ENCODE data around the gene ART3.
A peak's percentile ranks its signal among the peaks of the same experiment; 100 is the strongest.

ART3 gene

DNA sequence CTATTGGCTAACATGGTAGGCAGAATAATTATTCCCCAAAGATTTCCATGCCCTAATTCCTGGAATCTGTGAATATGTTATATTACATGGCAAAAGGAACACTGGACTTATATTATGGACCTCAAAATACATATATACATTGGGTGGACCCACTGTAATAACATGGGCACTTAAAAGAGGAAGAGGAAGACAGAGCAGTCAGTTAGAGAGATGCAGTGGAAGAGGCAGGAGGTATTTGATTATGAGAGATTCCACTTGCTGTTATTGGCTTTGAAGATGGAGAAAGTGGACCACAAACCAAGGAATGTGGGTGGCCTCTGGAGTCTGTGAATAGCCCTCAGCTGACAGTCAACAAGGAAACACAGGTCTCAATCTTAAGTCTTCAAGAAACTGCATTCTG is 14.0 kb upstream of the ART3 start:
- Histone ChIP-seq H3K27me3 (ENCODE audit: insufficient read depth, poor library complexity, severe bottlenecking) (no peaks in the 10 kb centered on the region), H3K36me3 (ENCODE audit: low read depth) (no peaks in the 10 kb centered on the region), H3K9me3 (ENCODE audit: severe bottlenecking) (no peaks in the 10 kb centered on the region), H3K4me3 (ENCODE audit: severe bottlenecking) (no peak overlapping the region), H3K4me1 (ENCODE audit: insufficient read depth, poor library complexity, severe bottlenecking) (peaks cover 26% of the 10 kb centered on the region), H3K27ac (ENCODE audit: poor library complexity, severe bottlenecking) (peak overlapping the region; percentile 67)
- DNase-seq (ENCODE audit: low spot score) (no peak), ATAC-seq (ENCODE audit: low read depth) (no peak)
- TF ChIP-seq, protein P1, sequence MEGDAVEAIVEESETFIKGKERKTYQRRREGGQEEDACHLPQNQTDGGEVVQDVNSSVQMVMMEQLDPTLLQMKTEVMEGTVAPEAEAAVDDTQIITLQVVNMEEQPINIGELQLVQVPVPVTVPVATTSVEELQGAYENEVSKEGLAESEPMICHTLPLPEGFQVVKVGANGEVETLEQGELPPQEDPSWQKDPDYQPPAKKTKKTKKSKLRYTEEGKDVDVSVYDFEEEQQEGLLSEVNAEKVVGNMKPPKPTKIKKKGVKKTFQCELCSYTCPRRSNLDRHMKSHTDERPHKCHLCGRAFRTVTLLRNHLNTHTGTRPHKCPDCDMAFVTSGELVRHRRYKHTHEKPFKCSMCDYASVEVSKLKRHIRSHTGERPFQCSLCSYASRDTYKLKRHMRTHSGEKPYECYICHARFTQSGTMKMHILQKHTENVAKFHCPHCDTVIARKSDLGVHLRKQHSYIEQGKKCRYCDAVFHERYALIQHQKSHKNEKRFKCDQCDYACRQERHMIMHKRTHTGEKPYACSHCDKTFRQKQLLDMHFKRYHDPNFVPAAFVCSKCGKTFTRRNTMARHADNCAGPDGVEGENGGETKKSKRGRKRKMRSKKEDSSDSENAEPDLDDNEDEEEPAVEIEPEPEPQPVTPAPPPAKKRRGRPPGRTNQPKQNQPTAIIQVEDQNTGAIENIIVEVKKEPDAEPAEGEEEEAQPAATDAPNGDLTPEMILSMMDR (IDR thresholded peaks at IDR 0.05; ENCODE audit: poor library complexity, severe bottlenecking) = no peak

DNA sequence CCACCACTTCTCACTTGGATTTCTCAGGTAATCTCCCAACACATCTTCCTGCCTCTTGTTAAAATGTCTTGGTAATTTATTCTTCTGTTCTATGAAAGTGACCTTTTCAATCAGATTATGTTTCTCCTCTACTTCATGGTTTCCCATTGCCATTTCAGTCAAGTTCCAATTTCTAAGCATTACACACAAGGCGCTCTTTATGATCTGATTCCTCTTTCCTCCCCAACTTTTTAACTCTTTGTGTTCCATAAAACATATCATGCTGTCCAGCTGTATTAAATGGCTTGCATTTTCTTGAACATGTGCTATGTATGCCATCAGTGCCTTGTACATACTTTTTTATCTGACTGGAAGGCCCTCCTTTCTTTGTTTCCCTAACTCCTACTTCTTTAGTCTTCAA is 13.1 kb upstream of the ART3 start:
- no peak overlapping the region for H3K27ac ChIP-seq (ENCODE audit: poor library complexity, severe bottlenecking)
- peaks cover 26% of the 10 kb centered on the region for H3K4me1 ChIP-seq (ENCODE audit: insufficient read depth, poor library complexity, severe bottlenecking)
- TF ChIP-seq, protein P1 (IDR thresholded peaks at IDR 0.05; ENCODE audit: poor library complexity, severe bottlenecking) = no peak
- no peak overlapping the region for H3K4me3 ChIP-seq (ENCODE audit: severe bottlenecking)
- H3K9me3 ChIP-seq (ENCODE audit: severe bottlenecking) = no peaks in the 10 kb centered on the region
- DNase-seq (ENCODE audit: low spot score) = no peak
- no peaks in the 10 kb centered on the region for H3K36me3 ChIP-seq (ENCODE audit: low read depth)
- ATAC-seq (ENCODE audit: low read depth) = no peak
- no peaks in the 10 kb centered on the region for H3K27me3 ChIP-seq (ENCODE audit: insufficient read depth, poor library complexity, severe bottlenecking)

DNA sequence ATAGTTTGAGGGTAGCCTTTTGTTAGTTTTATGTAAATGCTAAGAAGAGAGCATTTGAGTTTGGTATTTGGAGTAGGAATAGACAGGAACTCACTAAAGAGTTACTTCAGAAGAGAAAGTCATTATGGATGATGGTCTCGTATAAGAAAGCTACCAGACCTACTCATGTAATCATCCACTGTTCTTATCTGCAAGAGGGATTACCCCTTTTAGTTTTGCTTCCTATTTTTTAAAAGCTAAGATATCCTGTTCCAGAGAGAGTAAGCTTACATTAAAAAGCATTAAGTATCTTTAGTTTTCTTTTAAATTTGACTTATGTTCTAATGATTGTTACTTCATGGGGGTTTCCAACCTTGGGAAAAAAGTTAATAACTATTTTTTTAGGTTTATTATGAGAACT is 12.5 kb upstream of the ART3 start:
- DNase-seq (ENCODE audit: low spot score) (no peak), ATAC-seq (ENCODE audit: low read depth) (no peak)
- no peaks in the 10 kb centered on the region for H3K27me3 ChIP-seq (ENCODE audit: insufficient read depth, poor library complexity, severe bottlenecking)
- TF ChIP-seq, protein P1 (IDR thresholded peaks at IDR 0.05; ENCODE audit: poor library complexity, severe bottlenecking) = no peak
- peaks cover 26% of the 10 kb centered on the region for H3K4me1 ChIP-seq (ENCODE audit: insufficient read depth, poor library complexity, severe bottlenecking)
- H3K36me3 ChIP-seq (ENCODE audit: low read depth) = no peaks in the 10 kb centered on the region
- H3K4me3 ChIP-seq (ENCODE audit: severe bottlenecking) = no peak overlapping the region
- no peak overlapping the region for H3K27ac ChIP-seq (ENCODE audit: poor library complexity, severe bottlenecking)
- no peaks in the 10 kb centered on the region for H3K9me3 ChIP-seq (ENCODE audit: severe bottlenecking)

DNA sequence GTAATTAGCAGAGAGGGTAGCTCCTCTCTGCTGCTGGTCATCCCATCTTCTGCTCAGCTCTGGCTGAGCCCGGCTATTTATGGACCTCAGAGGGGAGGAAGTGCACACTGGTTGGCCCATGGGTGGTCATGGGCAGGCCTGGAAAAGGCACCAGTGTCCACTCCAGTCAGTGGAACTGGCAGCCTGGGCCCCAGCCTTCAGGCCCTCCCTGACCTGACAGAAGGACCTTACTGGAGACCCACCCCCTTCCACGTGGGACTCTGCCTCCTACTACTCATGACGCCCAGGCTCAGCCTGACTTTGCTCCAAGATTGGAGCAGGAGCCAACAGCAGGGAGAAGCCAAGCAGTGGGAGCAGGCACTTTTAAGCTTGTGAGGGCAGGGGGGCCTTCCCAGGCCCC is 8.0 kb upstream of the ART3 start:
- H3K4me3 ChIP-seq (ENCODE audit: severe bottlenecking) = no peak overlapping the region
- DNase-seq (ENCODE audit: low spot score) (no peak), ATAC-seq (ENCODE audit: low read depth) (no peak)
- no peak overlapping the region for H3K27ac ChIP-seq (ENCODE audit: poor library complexity, severe bottlenecking)
- TF ChIP-seq, protein P1 (IDR thresholded peaks at IDR 0.05; ENCODE audit: poor library complexity, severe bottlenecking) = no peak
- H3K36me3 ChIP-seq (ENCODE audit: low read depth) = no peaks in the 10 kb centered on the region
- H3K27me3 ChIP-seq (ENCODE audit: insufficient read depth, poor library complexity, severe bottlenecking) = no peaks in the 10 kb centered on the region
- no peaks in the 10 kb centered on the region for H3K9me3 ChIP-seq (ENCODE audit: severe bottlenecking)
- no peaks in the 10 kb centered on the region for H3K4me1 ChIP-seq (ENCODE audit: insufficient read depth, poor library complexity, severe bottlenecking)

DNA sequence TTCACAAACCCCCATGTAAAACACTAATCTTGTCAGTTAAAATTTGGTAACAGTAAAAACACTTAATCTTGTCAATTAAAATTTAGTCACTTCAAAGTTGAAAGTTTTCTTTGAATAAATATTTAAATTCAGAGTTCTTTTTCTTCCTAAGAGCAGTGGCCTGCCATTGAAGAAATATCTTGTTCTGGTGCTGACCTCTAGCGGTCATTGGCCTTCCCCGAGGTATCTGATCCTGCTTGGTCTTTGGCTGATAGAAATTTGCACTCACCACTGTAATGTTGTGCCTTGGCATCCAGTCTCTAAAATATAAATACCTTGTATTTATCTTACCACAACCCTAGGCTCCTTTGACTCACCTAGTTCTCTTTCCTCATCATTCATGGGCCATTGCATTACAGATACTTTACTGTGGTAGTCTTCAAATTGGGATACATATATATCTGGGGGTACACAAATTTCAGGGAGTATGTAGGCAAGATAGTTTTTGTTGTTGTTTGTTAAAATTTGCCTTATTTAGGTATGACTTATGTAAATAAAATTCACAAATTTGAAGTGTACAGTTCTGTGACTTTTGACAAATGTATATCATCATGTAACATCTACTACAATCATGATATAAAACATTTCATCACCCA is 6.7 kb upstream of the ART3 start:
- Histone ChIP-seq H3K27me3 (ENCODE audit: insufficient read depth, poor library complexity, severe bottlenecking) (no peaks in the 10 kb centered on the region), H3K9me3 (ENCODE audit: severe bottlenecking) (no peaks in the 10 kb centered on the region), H3K36me3 (ENCODE audit: low read depth) (no peaks in the 10 kb centered on the region), H3K27ac (ENCODE audit: poor library complexity, severe bottlenecking) (no peak overlapping the region), H3K4me1 (ENCODE audit: insufficient read depth, poor library complexity, severe bottlenecking) (no peaks in the 10 kb centered on the region), H3K4me3 (ENCODE audit: severe bottlenecking) (no peak overlapping the region)
- DNase-seq (ENCODE audit: low spot score) (no peak), ATAC-seq (ENCODE audit: low read depth) (peak; percentile 88)
- TF ChIP-seq, protein P1 (IDR thresholded peaks at IDR 0.05; ENCODE audit: poor library complexity, severe bottlenecking) = peak; percentile 95

Data from RWPE2 (cell line).